OCI-LY1 (cell line): ENCODE data around the gene ERG28.

Experiments used
- CTCF ChIP-seq: fragments of 200-600 bp; sonication (generic), shearing (Covaris generic); IDR thresholded peaks from 2 replicates; pipeline ENCODE4 v1.5.1; 2017; ENCODE audit warnings: mild to moderate bottlenecking, antibody characterized with exemption, low read length, moderate library complexity, mixed read lengths
- EZH2 ChIP-seq: fragments of 200-600 bp; sonication (generic), shearing (Covaris generic); IDR thresholded peaks from 2 replicates; pipeline ENCODE4 v1.8.0; 2017; ENCODE audit warnings: borderline replicate concordance, mixed run types, mild to moderate bottlenecking, antibody characterized with exemption, low read length, moderate library complexity, mixed read lengths

GRCh38 chr14:75627406-75627805, 33.3 kb downstream of the ERG28 start:
- no peak for TF ChIP-seq CTCF
- TF ChIP-seq EZH2: no peak
